Coronary artery (tissue), 2 donors: ENCODE data around the gene JAKMIP1.

Experiments used
- DNase-seq: peaks from one replicate; pipeline ENCODE4 v3.0.0-alpha.2; 2017; ENCODE audit warnings: low spot score
- H3K27ac ChIP-seq, 2 donors: fragments of 200-600 bp; sonication (generic); one replicate each; pipeline ENCODE4 v1.5.1; 2016 to 2019
- H3K4me3 ChIP-seq: fragments of 200-600 bp; sonication (generic); 2 replicates; pipeline ENCODE4 v1.5.1; 2016; ENCODE audit warnings: mild to moderate bottlenecking, moderate library complexity
- CTCF ChIP-seq: fragments of 200-600 bp; sonication (generic); IDR thresholded peaks from one replicate; pipeline ENCODE4 v1.5.1; 2019; ENCODE audit warnings: antibody characterized with exemption

JAKMIP1 gene

GRCh38 chr4:6179362-6179761, 21.0 kb downstream of the JAKMIP1 start:
- no peak for TF ChIP-seq CTCF
- DNase-seq, result no peak
- Histone ChIP-seq H3K4me3 (no peak overlapping the region), H3K27ac (no peak overlapping the region)

- TF ChIP-seq CTCF, result no peak
- DNase-seq, result no peak
- no peak overlapping the region for H3K4me3 ChIP-seq
- H3K27ac ChIP-seq, result no peak overlapping the region
Observed at GRCh38 chr4:6178757-6179156, 21.6 kb downstream of the JAKMIP1 start.

DNA sequence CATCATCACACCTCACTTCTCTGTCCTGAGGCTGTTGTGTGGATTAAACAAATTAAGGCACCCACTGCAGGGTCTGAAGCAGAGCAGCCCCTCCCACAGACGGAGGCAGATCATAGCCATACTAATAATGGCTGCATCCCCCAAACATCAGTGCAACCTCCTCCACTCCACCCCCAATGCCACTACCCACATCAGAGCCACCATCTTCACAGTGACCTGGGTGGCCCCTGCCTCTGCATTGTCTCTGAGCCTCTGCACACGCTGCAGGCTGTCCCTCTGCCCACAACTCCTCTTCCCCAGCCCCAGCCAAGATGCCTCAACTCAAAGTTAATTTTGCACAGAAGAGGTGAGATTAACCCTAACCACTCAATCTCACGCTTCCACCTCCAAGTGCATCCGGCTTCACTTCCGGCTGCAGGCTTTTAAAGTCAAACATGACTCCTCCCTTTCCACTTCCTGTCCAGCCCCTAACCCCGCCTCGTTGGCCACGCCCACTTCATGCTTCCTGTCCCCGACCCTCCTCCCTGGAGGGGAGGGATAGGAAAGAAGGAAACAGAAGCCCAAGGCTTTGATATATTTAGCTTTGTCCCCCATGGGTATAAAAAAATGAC, 22.7 kb downstream of the JAKMIP1 start:
- Histone ChIP-seq H3K4me3 (no peak overlapping the region), H3K27ac (no peak overlapping the region)
- DNase-seq, result no peak
- TF ChIP-seq CTCF, result no peak

GRCh38 chr4:6175426-6175825, 24.9 kb downstream of the JAKMIP1 start:
- H3K27ac ChIP-seq, result no peak overlapping the region
- DNase-seq, result no peak
- TF ChIP-seq CTCF, result no peak
- H3K4me3 ChIP-seq, result no peak overlapping the region

DNA sequence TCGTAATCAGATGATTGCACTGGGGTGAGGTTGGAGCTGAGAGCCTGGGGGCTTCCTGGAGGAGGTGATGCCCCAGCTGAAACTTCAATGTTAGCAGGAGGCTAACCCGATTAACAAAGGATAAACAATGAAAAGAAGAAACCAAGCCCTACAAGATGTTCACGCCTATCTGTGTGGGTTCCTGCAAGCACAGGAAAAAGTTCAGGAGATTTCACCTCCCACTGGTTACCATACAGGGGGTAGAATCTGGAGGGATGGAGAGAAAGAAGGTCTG, 27.5 kb downstream of the JAKMIP1 start:
- no peak for DNase-seq
- no peak for TF ChIP-seq CTCF
- Histone ChIP-seq H3K27ac (no peak overlapping the region), H3K4me3 (no peak overlapping the region)

- no peak for TF ChIP-seq CTCF
- no peak for DNase-seq
- H3K4me3 ChIP-seq, result no peak overlapping the region
- no peak overlapping the region for H3K27ac ChIP-seq
Observed at GRCh38 chr4:6172093-6172926, 28.0 kb downstream of the JAKMIP1 start.

DNA sequence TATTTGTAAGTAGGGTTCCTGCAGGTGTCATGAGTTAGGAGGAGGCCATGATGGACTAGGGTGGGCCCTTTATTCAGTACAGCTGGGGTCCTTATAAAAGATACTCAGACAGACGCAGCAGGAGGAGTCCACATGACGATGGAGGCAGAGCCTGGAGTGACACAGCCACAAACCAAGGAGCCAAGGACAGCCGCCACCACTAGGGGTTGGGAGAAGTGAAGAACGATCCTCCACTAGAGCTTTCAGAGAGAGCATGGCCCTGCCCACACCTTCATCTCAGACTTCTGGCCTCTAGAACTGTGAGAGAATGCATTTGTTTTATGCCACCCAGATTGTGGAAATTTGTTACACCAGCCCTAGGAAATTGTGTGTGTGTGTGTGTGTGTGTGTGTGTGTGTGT, 31.1 kb downstream of the JAKMIP1 start:
- no peak for DNase-seq

More for the DNA sequence above, 31.1 kb downstream of the JAKMIP1 start:
- Histone ChIP-seq H3K4me3 (no peak overlapping the region), H3K27ac (no peak overlapping the region)
- TF ChIP-seq CTCF, result no peak
